ENCODE measurements around the gene RAB8B. TPM values are rescaled to one million over a fixed set of nuclear protein-coding genes. Genes with fewer than 3 reads are reported as not detected.

Gene RAB8B
- total RNA-seq, 3 donors from 2014 or later, result 31.3 to 46.2 (median 36.7) TPM

DNA sequence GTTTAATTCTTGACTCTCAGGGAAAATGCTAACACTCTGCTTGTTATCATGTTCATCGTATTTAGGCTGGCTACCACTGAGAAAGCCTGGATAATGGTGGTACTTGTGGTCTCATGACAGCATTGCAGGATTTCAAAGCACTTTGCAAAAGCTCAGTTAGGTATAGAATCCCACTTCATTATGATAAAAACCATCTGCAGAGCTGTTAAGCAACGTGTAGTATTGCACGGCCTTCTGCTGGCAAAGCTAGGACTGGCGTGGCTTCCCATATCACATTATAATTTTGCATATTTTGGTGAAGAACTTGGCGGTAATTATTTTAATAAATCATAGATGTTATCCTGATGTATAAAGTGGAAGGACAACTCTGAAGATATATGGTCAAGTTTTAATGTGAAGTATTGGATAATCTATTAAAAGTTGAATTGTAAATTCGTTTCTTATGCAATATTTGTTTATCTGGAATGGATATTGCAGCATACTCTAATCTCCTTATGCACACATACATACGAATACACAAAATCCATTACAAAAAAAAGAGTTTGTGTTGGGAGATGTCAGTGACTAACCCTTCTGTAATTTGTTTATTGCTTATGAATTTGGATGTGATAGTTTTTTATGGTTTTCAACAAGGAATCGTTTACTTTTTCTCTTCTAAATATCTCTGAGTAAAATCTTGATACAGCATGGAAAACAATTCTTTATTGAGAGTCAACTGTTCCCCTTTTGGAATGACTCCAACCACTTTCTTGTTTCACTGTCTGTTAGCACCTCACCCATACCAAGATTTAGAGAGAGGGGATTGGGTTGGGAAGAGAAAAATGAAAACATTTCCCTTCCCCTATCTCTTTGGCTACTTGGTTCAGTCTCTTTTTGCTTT, 9.2 kb downstream of the RAB8B start:
- DNase-seq (ENCODE audit: low spot score in 2 of 2), result no peak
- Histone ChIP-seq H3K4me3 (no peak overlapping the region), H3K27me3 (no peaks in the 10 kb centered on the region), H3K4me1 (peaks cover 0 to 4% of the 10 kb centered on the region in 2 donors), H3K9me3 (no peaks in the 10 kb centered on the region), H3K36me3 (no peaks in the 10 kb centered on the region), H3K27ac (no peak overlapping the region)
- intact Hi-C loops (cut with DNase I; ENCODE audit: low total_unique reads), result no loop called here
- TF ChIP-seq POLR2AphosphoS5 (IDR thresholded peaks at IDR 0.05), result no peak
- TF ChIP-seq, protein P1, sequence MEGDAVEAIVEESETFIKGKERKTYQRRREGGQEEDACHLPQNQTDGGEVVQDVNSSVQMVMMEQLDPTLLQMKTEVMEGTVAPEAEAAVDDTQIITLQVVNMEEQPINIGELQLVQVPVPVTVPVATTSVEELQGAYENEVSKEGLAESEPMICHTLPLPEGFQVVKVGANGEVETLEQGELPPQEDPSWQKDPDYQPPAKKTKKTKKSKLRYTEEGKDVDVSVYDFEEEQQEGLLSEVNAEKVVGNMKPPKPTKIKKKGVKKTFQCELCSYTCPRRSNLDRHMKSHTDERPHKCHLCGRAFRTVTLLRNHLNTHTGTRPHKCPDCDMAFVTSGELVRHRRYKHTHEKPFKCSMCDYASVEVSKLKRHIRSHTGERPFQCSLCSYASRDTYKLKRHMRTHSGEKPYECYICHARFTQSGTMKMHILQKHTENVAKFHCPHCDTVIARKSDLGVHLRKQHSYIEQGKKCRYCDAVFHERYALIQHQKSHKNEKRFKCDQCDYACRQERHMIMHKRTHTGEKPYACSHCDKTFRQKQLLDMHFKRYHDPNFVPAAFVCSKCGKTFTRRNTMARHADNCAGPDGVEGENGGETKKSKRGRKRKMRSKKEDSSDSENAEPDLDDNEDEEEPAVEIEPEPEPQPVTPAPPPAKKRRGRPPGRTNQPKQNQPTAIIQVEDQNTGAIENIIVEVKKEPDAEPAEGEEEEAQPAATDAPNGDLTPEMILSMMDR (IDR thresholded peaks at IDR 0.05), result no peak
- TF ChIP-seq POLR2A (IDR thresholded peaks at IDR 0.05), result no peak

DNA sequence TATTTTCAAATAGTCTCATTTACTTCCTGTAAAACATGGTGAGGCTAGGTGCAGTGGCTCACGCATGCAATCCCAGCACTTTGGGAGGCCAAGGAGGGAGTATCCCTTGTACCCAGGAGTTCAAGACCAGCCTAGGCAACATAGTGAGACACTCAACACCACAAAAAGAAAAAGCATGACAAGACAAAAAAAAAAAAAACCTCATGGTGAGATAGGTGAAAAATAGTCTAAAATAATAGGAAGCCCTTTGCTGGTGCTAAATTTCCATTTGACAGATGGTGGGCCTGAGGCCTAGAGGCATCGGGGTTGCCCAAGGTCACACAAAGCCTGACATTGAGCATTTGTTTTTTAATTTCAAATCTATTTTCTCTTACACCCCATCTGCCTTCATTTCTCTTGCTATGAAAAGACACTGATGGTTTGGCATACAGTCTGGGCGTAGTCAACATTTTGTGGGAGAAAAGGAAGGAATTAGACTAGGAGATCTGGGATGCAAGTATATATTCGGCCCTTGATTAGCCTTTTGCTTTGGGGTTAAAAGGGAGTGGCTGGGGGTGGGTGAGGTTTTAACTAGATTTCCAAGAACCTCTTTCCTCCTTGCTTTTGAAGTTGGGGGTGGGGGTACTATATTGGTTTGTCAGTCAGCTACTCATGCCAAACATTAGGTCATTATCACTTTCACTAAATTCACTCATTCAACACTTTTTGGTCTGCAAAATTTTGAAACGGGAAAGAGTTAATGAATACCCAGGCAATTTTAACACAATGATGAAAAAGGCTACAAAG, 11.3 kb downstream of the RAB8B start:
- intact Hi-C loops (cut with DNase I; ENCODE audit: low total_unique reads), result no loop called here
- TF ChIP-seq POLR2A (IDR thresholded peaks at IDR 0.05) (no peak), POLR2AphosphoS5 (IDR thresholded peaks at IDR 0.05) (no peak)
- TF ChIP-seq, protein P1 (IDR thresholded peaks at IDR 0.05), result no peak
- Histone ChIP-seq H3K27ac (no peak overlapping the region), H3K36me3 (no peaks in the 10 kb centered on the region), H3K27me3 (no peaks in the 10 kb centered on the region), H3K9me3 (no peaks in the 10 kb centered on the region), H3K4me1 (peaks cover 0 to 4% of the 10 kb centered on the region in 2 donors), H3K4me3 (no peak overlapping the region)
- no peak for DNase-seq (ENCODE audit: low spot score in 2 of 2)

DNA sequence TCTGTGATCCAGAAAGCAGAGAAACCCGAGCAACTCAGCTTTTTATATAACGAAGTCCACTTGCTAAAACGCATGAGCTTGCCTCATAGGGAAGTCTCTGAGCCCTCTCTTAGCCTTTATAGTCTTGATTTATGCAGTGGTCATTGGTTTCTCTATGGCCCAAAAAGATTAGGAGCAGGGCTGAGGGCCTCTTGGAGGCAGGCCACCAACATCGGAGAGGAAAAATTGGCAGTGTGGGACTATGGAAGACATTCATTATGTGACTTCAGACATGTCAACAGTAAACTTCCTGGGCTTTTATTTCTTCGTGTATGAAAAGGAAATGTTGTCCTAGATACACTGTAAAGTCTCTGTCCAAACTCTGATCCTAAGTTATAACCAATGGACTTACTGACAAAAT, 13.5 kb downstream of the RAB8B start:
- Histone ChIP-seq H3K36me3 (no peaks in the 10 kb centered on the region), H3K4me1 (peaks cover 0 to 4% of the 10 kb centered on the region in 2 donors), H3K9me3 (no peaks in the 10 kb centered on the region), H3K4me3 (no peak overlapping the region), H3K27me3 (no peaks in the 10 kb centered on the region), H3K27ac (no peak overlapping the region)
- DNase-seq (ENCODE audit: low spot score in 2 of 2), result no peak
- intact Hi-C loops (cut with DNase I; ENCODE audit: low total_unique reads), result no loop called here
- TF ChIP-seq, protein P1 (IDR thresholded peaks at IDR 0.05), result no peak
- no peak for TF ChIP-seq POLR2AphosphoS5 (IDR thresholded peaks at IDR 0.05)
- no peak for TF ChIP-seq POLR2A (IDR thresholded peaks at IDR 0.05)

DNA sequence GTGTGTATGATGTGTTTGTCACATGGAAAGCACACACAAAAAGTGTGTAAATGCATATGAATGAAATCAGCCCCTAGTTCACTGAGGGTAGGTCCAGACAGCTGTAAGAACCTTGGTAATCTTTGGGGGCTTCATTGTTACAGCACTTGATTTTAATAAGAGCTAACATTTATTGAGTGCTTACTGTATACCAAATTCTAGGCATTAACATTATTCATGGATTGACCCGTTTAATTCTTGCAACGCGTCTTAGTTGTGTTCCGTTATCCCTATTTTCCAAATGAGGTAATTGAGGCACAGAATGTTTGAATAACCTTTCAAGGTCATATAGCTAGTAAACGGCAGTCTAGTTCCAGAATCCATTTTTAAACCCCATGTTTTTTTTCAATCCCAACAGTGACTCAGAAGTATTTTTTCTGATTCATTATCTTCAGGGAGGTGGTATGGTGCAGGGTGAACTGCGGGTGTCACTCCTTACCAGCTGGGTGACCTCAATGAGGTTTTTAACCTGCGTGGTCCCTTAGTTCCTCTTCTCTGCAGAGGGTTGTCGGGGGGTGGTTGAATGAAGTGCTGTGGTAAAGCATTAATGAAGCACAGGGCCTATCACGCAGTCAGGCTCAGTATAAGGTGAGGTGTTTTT, 14.2 kb downstream of the RAB8B start:
- Histone ChIP-seq H3K4me3 (no peak overlapping the region), H3K4me1 (peaks cover 0 to 4% of the 10 kb centered on the region in 2 donors), H3K27ac (no peak overlapping the region), H3K9me3 (no peaks in the 10 kb centered on the region), H3K27me3 (no peaks in the 10 kb centered on the region), H3K36me3 (no peaks in the 10 kb centered on the region)
- intact Hi-C loops (cut with DNase I; ENCODE audit: low total_unique reads), result no loop called here
- TF ChIP-seq, protein P1 (IDR thresholded peaks at IDR 0.05), result no peak
- no peak for TF ChIP-seq POLR2AphosphoS5 (IDR thresholded peaks at IDR 0.05)
- TF ChIP-seq POLR2A (IDR thresholded peaks at IDR 0.05), result no peak
- DNase-seq (ENCODE audit: low spot score in 2 of 2), result no peak

All from breast epithelium (tissue), 4 donors.